NCI-H2081 (cell line): Measurements from ENCODE around the gene PITPNC1.
"Not testable (repeated sequence)": the region's sequence is repeated elsewhere in the genome, so short reads cannot be mapped to it uniquely, and the experiment has no call there.

ENCODE experiments used
- DNase-seq, 2 experiments: peaks; one replicate each; lab custom pipeline; 2025; lab: John Stamatoyannopoulos, UW

PITPNC1 gene

DNA sequence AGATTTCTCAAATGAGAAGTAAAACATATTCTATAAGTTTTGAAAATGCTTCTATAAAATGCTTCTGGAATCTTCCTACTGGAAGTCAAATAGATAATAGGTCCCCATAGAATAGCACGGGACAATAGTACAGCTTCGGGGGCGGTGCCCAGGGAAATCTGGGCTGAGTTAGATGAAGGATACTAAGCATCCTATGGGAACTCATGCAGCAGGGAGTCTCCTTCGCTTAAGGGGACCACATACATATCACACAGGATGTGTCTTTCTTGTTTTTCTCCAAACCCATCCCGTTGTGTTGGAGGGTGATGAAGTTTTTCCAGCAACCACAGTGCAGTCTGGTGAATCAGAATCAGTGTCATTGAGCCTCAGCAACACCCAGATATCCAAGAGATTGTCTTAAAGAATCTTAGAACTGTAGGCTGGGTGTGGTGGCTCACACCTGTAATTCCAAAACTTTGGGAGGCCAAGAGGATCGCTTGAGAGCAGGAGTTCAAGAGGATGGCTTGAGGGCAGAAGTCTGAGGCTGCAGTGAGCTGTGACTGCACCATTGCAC lies 84.2 kb downstream of the PITPNC1 start:
- no peak for DNase-seq

DNA sequence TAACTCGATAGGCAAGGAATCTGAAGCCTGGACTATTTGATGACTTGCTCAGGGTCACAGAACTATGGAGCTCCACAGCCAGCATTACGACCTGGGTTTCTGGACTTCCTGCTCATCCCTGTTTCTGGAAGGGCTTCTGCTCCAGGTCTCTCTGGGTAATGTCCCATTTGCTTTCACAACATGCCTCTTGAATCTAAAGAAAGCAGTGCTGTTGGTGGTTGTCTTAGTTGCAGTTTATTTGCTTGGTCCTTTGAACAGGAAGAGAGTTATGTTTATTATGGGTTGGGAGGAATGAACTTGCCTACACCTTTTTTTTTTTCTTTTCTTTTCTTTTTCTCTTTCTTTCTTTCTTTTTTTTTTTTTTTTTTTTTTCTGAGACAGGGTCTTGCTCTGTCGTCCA lies 84.8 kb downstream of the PITPNC1 start:
- DNase-seq = no peak

DNA sequence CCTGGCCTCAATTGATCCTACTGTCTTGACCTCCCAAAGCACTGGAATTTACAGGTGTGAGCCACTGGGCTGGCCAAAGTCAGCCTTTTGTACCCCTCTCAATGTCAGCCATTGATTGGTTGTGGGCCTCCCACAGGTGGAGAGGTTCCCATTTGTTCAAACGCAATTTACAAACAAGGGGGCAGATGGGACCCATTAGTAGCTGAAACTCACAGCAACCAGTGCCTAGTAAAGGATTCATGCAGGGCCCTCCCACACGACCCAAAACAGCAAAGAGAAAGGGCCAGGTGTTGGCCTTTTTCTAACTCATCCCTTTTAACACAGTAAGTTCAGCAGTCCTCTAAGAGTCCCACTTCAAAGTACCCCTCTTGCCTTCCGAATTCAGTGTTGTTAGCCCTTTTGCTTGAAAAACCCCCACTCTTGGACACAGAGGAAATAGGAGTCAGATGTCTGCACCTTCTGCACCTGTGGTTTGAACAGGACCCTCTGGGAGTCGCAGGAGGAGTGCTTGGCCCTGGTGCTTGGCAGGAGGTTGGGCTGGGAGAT lies 89.2 kb downstream of the PITPNC1 start:
- DNase-seq = no peak

DNA sequence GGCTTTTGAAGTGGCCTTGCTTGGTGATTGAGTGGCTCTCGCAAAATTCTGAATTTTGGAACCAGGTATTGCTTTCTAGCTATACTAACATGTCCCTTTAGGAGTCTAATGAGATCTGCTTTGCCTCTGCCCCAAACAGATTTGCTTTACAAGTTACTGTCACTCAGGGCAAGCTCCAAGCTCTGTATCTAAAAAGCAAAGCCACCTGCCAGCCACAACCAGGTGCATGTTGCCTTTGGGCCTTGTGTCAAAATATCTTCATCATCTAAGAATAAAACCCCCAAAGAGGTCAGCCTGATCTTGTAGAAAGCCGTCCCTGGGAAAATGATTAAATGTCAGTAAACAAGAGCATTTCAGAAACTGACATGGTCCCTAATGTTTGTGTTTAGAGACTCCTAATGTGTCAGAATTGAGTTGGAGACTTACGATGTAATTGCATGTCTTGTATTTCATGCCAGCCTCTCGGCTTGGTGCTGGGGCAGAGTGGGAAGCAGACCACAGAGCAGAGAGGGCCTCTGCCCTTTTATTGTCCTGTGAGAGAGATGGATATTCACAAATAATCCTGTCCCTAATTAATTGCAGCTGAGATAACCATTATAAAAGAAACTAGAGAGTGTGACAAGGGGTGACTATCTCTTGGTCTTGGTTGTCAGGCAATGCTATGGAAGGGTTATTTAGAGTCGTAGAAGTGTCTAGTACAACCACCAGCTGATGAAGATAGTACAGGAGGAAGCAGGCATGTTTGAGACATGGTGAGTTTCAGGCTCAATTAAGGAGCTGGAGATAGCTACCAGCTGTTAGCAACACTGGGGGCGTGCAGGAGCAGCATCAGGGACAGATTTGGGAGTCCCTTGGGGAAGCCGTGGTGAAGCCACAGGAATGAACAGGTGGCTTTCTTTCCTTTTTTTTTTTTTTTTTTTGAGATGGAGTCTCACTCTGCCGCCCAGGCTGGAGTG lies 90.7 kb downstream of the PITPNC1 start:
- DNase-seq = no peak

DNA sequence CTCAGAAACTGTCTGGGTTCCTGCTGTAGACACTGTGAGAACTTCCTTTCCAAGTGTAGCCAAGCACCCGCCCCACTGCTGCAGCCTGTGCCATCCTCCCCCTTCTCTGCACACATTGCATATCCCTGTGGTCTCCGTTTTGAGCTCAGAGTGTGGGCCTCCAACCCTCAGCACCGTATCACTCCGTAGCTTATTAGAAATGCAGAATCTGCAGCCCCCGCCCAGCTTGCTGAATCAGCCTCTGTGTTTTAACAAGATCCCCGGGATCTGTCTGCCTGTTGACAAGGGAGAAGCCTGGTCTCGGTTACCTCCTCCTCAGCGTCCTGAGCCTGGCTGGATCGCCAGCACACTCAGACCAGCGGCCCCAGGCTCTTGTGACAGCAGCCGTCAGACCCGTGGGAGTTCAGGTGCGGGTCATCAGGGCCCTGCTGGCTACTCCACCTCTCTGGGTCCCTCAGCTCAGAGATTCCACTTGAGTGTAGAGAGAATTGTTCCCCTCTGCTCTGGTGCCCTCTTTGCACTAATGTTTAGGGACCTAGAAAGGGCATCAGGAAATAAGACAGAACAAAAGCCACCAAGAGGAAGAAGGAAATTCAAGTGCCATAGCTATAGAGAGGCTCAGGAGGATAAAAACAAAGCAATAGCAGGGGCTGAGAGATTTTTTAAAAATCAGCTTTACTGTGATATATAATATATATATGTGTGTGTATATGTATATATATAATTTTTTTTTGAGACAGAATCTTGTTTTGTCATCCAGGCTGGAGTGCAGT lies 92.3 kb downstream of the PITPNC1 start:
- DNase-seq = no peak

DNA sequence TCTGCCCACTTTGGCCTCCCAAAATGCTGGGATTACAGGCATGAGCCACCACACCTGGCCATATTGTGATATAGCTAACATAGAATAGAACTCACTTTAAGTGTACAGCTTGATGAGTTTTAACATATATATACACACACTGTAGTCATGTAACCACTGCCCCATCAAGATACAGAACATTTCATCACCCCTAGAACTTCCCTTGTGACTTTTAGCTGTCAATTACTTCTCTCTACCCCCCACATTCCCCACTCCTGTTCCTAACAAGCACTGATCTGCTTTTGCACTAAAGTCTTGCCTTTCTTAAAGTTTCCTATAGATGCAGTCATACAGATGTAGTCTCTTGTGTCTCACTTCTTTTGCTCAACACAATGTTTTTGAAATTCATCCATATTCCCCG lies 93.1 kb downstream of the PITPNC1 start:
- no peak for DNase-seq

DNA sequence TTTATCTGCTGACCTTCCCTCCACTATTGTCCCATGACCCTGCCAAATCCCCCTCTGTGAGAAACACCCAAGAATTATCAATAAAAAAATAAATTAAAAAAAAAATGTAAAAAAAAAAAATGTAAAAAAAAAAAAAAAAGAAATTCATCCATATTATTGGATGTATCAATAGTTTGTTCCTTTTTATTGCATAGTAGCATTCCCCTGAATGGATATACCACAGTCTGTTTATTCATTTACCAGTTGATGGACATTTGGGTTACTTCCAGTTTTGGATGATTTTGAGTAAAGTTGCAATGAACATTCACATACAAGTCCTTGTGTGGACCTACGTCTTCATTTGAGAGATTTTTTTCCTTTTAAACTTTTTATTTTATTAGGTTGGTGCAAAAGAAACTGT lies 94.0 kb downstream of the PITPNC1 start:
- no peak for DNase-seq

DNA sequence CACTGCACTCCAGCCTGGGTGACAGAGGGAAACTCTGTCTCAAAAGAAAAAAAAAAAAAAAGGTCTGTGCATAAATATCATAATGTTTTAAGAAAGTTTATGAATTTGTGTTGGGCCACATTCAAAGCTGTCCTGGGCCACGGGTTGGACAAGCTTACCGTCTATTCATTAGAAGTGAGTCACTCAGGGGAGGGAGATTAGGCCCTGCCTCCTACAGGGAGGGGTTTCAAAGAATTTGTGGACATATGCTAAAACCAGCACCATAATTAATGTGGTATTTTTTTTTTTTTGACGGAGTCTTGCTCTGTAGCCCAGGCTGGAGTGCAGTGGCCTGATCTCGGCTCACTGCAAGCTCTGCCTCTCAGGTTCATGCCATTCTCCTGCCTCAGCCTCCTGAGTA lies 95.5 kb downstream of the PITPNC1 start:
- DNase-seq = not testable (repeated sequence)

DNA sequence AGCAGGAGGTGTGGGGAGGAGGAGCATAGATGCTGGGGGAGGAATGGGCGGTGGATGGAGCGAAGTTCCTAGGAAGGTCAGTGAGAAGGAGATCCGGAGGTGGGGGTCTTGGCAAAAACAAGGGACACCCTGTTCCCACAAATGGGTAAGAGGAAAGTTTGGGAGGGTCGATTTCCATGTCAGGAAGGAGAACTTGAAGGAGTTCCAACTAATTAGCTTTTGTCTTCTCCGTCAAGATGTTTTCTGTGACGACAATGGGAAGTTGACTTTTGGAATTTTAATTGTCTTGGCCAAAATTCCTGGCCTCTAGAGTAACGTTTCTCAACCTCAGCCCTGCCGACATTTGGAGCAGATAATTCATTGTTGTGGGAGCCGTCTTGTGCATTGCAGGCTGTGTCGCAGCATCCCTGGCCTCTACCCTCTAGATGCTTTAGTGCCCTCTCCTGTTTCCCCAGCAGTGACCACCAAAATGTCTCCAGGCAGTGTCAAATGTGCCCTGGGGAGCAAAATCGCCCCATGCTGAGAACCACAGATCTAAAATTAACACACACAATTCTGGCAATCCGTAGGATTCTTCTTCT lies 97.1 kb downstream of the PITPNC1 start:
- DNase-seq = no peak

DNA sequence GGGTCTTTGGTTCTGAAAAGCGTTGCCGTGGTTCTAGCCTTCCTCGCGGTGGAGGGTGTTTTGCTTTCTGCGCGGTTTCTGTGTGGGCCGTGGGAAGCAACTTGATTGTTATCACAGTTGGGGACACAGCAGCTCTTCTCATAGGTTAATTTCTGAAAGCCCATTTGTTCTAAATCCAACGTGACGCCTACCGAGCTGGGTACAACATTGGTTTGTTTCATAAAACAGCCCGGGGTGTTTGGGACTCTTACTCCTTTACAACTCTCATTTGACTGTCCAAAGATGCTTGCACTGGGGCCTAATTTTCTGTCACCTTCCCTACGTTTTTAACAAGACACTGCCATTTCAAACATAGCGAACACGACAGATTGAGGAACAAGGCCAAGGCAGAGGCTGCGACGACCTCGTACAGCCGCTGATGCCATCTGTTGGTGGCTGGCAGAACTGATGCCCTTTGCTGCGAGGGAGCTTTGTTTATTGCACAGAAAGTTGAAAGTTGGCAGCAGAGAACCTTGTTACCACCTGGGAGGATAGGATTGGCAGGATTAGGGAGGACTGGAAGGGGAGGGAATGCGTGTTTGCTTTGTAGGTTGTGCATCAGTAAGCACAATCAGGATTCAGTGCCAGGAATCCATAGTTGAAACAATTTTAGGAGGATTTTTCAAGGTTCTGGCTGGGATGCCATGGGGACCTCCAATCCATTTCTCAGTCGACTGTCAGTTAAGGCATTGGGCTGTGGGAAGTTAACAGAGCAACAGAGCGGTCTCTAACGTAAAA lies 98.3 kb downstream of the PITPNC1 start:
- peak; percentile 90 to 95 for DNase-seq

DNA sequence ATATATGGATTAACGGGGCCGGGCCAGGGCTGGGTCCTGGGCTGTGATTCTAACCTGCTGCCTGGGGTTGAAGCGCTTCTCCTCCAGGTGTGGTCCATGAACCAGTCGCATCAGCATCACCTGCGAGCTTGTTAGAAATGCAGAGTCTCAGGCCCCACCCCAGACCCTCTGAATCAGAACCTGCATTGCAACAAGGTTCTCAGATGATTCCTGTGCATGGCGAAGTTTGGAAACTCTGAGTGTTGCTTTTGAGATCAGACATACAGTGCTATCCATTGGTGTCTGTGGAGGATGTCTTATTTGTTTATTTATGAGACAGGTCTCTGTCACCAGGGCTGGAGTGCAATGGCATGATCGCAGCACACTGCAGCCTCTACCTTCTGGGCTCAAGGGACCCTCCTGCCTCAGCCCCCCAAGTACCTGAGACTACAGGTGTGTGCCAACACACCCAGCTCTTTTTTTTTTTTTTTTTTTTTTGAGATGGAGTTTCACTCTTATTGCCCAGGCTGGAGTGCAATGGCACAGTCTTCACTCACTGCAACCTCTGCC lies 99.8 kb downstream of the PITPNC1 start:
- no peak for DNase-seq

DNA sequence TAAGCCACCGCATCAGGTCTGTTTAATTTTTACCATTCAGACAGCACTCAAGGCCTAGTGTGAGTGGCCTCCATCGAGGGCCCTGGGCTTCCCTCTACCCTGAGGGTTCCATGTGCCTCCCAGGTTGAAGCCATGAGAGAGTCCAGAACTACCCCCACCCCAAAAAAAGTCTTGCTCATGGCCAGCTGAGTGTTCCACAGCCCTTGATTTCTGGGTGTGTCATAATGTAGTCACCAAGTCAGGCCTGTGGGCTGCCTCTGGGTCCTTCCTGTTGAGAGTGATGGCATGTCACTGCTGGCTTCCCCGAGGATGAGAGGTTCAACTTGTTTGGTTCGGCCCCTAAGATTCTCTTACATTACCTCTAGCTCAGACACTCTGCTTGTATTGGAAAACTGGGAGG lies 100.6 kb downstream of the PITPNC1 start:
- no peak for DNase-seq

DNA sequence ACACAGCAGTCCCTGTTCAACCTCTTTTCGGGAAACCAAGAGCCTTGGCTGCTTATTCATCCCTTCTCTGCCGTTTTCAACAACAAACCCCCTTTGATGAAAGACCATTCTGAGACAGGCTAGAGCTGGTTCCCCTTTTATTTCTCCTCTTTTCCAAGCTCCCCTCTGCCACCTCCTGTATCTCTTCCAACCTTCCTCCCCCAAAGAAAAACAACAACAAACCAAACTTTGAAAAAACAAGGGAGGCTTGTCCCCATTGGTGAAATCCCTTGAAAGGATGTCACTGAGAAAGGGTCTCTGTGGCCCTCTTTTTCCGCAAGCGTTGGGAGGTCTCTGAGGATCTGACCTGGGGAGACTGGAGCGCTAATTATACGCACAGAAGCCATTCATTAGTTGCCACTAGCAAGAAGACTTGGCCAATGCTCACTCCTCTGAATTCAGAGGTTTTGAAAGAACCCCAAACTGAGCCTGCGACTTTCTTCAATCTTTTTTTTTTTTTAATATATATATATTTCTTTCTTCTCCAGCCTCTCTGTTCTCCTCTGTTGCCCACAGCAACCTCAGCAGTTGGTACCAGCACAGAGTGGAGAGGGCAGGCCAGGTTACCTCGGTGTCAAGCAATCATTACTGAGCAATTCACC lies 101.4 kb downstream of the PITPNC1 start:
- DNase-seq = no peak

DNA sequence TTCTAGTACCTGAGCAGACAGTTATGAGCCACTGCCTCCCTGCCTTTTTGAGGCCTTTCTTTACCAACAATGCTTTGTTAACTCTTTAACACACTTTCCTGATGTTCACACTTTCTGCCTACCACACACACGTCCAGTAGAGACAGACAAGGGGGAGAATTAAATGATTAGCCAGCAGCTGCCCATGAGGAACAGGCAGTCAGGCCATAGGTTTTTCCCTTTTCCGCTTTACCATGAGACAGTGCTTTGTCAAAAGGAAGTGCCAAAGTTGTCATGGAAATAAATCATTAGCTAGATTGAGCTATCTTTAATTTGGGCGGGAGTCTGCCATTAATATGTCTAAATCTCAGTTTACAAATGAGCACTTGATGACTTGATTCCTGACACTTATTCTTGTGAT lies 102.1 kb downstream of the PITPNC1 start:
- no peak for DNase-seq

DNA sequence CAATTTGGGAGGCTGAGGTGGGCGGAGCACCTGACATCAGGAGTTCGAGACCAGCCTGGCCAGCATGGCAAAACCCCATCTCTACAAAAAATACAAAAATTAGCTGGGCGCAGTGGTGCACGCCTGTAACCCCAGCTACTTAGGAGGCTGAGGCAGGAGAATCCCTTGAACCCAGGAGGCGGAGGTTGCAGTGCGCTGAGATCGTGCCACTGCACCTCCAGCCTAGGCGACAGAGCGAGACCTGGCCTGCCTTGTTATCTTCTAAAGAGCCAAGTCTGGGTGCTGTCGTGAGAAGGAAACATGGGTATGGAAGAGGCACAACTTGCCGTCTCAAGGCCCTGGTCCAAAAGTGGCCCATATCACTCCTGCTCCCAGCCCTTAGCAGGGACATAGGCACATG lies 103.9 kb downstream of the PITPNC1 start:
- DNase-seq = not testable (repeated sequence)

DNA sequence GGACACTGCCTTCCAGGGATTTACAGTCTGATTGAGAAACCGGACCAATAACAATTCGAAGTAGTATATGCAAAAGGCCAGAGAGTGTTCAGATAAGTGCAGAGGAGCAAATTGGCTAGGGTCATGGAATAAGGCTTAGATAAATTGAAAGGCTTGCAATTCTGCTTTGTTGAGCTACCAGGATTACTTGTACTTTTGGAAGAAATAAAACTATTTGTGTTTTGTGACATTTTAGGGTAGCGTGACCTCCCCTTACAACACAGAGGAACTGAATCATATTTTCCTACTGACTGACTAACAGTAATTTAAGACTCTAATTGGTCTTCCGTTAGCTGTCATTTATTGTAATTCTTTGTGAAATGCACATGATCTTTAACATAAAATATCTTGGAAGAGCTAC lies 104.7 kb downstream of the PITPNC1 start:
- no peak for DNase-seq

DNA sequence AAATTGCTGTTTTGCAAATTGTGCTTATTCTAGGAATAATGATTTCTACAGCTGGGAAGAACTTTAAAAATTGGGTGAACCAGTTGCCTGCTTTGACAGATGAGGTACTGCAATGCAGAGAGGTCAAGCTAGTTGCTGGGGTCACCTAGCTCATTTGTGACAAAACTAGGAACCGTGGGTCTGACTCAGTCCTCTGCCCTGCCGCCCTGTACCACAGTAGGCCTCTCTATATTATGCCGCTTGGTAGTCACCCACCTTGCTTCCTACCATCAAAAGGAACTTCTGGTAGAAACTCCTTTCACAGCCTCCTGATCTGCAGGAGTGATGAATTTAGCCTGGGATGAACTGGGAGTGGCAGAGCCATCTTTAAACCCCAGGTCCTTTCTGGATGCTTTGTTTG lies 105.7 kb downstream of the PITPNC1 start:
- no peak for DNase-seq

DNA sequence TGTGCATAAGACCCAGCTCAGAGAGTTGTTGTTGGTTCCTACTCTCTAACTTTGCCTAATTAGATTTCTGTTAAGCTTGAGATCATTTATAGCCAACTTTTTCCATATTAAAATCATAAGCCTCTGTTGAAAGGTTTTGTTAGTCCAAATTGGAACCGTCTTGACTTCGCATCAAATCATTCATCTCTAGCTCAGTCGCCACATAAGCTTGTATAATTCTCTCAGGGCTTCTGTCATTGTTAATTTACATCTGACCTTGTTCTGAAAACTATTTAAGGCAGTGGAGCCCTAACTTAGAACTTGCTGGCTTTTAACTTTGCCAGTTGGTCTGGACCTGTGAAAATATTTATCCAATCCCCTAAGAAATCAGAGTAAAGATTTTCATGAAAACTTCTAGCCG lies 107.2 kb downstream of the PITPNC1 start:
- DNase-seq = no peak

DNA sequence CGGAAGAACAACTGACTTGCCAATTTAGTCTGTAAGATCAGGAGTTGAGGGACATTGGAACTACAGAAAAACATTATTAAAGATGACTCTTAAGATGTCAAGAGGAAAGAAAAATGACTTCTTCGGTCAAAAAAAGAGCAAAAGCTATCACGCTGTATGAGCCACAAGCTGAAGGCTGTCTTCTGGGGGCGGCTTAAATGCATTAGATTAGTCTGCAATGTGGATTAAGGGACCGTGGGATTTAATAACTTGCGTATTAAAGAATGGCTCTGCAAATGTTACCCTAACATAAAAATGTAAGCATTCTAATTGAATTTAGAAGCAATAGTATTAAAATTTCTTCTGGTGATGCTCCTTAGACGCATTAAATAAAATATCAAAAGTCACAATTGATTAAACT lies 108.6 kb downstream of the PITPNC1 start:
- DNase-seq = no peak

DNA sequence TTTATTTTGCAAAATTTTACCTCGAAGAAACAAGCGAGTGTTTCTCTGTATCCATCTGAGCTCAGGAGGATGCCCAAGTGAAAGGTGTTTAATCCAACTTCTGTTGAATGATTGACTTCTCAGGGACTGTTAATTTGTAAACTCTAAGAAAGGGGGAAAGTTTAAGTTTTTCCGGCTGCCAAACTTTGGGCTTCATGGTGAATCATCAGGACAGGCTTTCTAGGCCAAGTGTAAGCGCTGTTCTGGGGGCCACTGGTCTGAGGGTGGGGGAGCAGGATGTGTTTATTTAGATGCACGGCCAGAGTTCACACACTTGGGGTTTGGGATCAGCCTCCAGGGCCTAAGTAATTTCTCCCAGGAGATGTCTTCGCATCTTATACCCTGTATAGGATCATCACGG lies 110.4 kb downstream of the PITPNC1 start:
- no peak for DNase-seq

DNA sequence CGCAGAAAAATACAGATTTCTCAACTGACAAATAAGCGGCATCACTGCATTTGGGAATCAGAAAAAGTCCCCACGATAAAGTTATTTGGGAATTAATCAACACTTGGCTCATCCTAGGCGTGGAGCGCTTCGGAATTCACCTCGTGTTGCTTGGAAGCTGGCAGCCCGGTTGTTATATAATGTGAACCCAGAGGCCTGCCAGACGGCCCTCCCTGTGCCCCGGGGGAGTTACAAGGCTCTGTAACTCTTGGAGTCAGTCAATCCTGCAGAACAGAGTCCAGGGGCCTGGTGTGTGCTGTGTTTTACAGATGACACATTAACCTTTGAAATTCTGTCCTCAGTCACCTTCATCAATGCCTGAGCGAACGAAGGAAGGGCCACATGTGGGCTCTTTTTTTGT lies 111.1 kb downstream of the PITPNC1 start:
- no peak for DNase-seq
